ENCODE results near the gene PRAME.

GRCh38 chr22:22506736-22507135 is 52.3 kb downstream of the PRAME start:
- TF ChIP-seq CTCF (conservative IDR thresholded peaks at IDR 0.05) (no peak), EZH2 (IDR thresholded peaks at IDR 0.05; ENCODE audit: low read depth) (no peak)
